ENCODE data around the gene ZNF208.

DNA sequence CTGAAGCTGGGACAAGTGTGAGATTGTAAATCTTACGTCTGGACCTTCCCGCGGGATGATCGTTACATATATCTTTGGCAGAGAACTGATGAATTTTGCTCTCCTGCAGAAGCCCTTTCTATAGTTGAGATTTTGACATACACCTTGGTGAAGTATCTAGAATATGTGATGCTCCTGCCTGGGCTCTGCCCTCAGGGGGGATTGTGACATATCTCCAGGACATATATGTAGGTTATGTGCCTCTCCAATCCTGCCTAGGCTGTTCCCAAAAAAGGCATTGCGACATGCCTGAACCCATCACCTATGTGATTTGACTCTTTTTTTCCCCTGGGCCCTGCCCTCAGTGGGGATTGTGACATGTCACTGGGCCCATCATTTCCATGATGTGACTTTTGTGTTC lies 76.6 kb downstream of the ZNF208 start:
- TF ChIP-seq, protein P1, sequence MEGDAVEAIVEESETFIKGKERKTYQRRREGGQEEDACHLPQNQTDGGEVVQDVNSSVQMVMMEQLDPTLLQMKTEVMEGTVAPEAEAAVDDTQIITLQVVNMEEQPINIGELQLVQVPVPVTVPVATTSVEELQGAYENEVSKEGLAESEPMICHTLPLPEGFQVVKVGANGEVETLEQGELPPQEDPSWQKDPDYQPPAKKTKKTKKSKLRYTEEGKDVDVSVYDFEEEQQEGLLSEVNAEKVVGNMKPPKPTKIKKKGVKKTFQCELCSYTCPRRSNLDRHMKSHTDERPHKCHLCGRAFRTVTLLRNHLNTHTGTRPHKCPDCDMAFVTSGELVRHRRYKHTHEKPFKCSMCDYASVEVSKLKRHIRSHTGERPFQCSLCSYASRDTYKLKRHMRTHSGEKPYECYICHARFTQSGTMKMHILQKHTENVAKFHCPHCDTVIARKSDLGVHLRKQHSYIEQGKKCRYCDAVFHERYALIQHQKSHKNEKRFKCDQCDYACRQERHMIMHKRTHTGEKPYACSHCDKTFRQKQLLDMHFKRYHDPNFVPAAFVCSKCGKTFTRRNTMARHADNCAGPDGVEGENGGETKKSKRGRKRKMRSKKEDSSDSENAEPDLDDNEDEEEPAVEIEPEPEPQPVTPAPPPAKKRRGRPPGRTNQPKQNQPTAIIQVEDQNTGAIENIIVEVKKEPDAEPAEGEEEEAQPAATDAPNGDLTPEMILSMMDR (IDR thresholded peaks at IDR 0.05; ENCODE audit: low read depth, low read length) = no peak
- TF ChIP-seq MAX (IDR thresholded peaks at IDR 0.05; ENCODE audit: low read depth, low read length) (no peak), POLR2A (IDR thresholded peaks at IDR 0.05; ENCODE audit: extremely low read depth, insufficient read length) (no peak), MYC (IDR thresholded peaks at IDR 0.05; ENCODE audit: low read depth, low read length) (no peak)

All from NB4 (cell line).